GM19328 (cell line): Measurements from ENCODE around the gene CLEC16A.

ENCODE experiments used
- ATAC-seq: cut with Tn5 transposase; IDR thresholded peaks from one replicate; pipeline ENCODE4 v1.9.1; 2021; ENCODE audit warnings: mild to moderate bottlenecking, moderate library complexity; ENCODE audit not compliant: unreplicated experiment

CLEC16A gene

DNA sequence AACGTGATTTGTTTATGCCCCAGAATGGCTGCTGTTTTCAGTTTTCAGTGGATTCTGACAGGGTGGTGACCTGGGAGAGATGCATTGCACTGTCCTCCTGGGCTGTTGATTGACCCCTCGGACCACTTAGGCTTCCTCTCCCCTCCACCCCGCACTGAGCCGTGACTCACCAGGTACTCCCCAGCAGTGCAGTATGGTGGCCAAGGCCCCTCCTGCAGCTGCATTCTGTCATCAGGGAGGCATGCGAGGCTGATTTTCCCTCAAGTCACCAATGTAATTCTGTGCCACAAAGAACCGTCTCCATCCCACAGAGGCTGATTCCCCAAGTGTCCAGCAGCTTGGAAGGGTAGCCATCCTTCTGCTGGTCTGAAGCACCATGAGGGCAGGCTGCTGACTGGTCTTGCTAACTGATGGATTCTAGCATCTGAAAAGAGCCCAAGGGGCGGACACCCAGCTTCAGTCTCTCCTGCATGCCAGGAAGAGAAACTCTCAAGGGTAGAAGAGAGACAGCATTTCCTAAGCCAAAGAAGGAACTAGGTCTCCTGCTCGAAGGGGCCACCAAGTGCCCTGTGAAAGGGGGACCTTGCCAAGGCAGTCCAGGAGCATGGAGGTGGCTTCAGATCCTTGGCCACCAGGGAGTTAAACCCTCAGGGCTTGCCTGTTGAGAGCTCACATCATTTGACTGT is 163.6 kb downstream of the CLEC16A start:
- no peak for ATAC-seq

DNA sequence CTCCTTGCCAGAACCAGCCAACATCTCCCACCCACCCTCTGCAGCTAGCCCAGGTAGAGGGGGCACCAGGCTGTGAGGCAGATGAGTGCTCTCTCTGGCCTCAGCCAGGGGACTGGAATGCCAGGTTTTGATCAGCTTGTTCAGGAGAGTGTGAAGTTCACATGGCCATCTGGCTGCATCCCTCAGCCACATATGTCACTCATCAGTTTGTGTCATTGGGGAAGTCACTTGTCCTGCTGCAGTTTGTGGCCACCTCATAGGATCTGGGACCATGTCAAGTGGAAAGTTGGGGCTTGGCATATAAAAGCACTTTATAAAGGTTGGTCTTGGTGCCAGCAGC is 164.1 kb downstream of the CLEC16A start:
- ATAC-seq: no peak

DNA sequence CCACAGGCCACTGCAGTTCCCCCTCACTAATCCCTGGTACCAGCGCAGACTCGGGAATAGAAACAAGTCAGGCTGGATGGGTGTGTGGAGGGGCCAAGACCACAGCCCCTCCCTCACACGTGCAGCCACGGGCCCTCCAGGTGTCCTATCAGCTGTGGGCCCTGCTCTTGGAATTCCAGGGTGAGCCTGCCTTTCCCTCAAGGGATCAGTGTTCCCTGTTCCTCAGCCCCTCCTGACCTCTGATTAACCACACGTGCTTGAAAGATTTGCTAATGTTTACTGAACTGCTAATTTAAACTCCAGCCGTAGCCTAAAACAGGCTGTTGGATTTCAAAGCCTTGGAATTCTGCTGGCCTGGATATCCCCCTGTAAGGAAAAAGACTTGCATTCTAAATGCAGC is 165.2 kb downstream of the CLEC16A start:
- ATAC-seq: no peak

DNA sequence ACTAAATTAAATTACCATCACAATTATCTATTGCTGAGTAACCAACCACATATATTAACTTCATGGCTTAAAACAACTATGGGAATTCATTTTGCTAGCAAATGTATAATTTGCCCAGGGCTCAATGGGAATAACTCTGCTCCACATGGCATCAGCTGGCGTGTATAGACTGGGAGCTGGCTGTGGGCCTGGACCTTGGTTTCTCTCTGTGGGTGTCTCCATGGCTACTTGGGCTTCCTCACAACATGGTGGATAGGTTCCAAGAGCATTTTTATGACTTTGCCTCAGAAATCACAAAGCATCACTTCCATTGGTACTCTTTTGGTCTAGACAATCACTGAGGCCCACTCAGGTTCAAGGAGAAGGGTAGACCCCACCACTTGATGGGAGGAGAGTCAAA is 166.8 kb downstream of the CLEC16A start:
- ATAC-seq: no peak

DNA sequence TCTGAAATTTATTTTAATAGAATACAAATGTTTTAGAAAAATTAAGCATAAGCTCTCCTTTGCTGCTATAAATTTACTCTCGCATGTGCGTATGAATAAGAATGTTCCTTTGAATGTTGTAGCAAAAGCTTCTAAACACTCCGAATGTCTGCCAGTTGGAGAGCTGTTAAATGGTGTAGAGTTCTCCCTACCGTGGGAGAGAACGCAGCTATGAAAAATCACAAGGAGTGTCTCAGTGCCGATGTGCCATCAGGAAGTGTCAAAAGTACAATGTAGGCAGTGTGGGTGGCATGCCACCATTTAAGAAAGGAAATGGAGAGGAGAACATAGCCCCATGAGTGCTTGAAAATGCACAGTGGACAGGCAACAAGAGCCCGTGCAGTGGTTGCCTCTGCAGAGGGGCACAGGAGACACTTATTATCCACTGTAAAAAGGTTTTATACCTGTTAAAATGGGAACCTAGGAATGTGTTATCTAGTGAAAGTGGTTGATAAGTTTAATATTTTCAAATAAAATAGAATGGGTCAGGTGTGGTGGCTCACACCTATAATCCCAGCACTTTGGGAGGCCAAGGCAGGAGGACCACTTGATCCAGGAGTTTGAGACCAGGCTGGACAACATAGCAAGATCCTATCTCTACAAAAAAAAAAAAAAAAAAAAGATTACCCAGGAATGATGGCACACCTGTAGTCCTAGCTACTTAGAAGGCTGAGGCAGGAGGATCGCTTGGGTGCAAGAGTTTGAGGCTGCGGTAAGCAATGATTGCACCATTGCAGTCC is 167.7 kb downstream of the CLEC16A start:
- ATAC-seq: no peak

DNA sequence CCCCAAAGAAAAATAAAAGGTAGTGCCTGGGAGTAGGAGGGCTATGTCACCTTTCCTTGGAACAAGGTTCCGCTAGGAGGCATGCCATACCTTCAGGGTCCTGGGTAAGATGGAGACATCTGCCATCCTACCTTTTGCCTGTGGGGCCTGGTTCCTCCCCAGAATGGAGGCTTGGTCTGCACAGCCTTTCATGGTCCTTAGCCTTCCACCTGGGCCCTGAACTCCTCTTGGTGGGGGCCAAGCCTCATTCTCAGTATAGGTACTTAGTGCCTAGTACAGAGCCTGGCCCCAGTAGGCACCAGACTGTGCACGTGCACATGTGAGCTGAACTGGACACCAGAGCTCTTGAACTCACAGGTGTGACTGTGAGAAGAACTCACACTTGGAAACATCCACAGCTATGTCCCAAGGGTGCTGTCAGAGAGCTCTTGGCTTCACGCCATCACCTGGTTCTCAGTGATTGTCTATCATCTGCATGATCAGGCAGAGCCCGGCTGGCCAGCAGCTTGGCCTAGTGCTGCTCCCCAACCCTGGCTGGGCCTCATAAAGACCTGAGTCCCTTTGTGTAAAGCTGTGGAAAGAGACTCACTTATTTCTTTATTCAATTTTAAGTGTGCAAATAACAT is 168.5 kb downstream of the CLEC16A start:
- ATAC-seq: no peak

DNA sequence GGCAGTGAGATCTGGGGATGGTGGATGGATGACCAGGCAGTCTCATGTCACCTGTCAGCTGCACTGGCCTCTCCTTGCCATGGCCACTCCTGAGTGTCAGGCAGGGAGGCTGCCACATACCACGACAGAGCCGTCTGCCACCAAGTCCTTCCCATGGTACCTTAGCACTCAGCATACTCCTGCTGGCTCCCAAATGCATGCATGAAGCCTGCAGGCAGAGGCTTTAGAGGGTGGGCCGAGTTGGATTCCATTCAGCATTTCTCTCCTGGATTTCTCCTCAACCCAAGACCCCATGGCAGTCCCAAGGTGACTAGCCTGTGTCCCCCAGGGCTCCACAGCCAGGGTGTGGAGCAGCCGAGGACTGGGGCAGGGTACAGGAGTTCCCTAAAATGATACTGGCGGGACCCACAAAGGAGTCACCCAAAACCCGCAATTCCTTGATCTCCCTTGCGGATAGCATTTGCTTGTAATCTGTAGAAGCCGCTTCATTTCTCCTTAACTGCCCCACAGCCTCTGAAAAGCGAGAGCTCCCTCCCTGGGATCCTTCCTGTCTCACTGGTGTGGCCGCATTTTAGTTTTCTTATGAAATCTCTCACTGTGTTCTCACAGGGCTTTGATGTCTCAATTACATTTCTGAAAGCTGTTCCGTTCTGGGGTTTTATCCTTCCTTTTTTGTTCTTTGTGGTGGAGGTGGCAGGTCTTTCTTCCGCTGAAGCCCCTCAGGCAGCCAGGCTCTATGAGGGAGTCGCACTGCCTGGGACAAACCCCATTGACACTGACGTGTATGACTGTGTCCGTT is 170.2 kb downstream of the CLEC16A start:
- no peak for ATAC-seq

DNA sequence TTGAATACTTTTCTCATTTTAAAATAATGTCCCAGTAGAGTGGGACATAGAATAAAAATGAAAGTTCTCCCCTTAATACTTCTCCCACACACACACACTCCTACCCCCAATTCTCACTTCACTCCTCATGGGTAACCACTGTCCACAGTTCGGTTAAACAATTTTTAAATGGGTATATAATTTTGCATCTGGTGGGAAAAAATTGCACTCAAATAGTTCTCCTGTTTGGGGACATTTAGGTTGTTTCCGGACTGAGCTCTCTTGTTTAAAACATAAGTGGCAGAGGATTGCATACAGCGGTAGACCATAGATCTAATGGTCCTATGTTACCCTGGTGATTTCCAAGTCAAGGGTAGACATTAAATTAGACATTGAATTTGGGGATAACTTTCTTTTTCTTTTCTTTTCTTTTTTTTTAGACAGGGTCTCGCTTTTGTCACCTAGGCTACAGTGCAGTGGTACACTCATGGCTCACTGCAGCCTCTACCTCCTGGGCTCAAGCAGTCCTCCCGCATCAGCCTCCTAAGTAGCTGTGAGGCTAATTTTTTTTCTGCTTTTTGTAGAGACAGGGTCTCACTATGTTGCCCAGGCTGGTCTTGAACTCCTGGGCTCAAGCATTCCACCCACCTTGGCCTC is 173.3 kb downstream of the CLEC16A start:
- ATAC-seq: no peak

DNA sequence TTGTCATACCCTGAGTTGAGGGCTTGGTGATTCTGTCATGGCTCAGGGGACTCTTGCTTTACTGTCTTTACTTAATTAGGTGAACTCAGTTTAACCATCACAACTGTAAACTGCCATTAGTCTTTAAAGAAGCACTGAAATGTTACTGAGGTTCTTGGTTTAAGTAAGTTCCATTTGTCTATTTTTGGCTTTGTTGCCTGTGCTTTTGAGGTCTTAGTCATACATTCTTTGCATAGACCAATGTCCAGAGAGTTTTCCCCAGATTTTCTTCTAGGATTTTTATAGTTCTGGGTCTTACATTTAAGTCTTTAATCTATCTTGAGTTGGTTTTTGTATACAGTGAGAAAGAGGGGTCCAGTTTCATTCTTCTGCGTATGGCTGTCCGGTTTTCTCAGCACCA is 174.1 kb downstream of the CLEC16A start:
- ATAC-seq: no peak

DNA sequence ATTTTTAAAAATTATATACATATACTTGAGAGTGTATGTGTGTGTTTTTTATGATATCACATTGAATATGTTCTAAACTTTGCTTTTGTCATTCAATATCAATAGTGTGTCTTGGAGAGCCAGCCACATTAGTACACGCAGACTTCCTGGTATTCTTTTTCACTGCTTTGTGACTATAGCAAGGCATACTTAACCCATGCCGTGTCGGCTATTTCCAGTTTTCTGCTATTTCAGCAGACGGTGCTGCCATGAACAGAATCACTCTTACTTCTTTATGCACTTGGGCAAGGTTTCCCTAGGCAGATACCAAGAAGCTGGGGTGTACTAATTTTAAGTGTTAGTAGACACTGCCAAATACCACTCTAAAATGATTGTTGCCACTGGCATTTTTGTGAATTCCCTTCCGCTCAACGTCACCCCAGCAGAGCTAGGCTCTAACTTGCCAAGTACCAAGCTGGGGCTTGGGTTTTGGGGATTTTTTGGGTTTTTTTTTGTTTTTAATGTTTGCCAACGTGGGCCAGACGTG is 176.8 kb downstream of the CLEC16A start:
- ATAC-seq: no peak

DNA sequence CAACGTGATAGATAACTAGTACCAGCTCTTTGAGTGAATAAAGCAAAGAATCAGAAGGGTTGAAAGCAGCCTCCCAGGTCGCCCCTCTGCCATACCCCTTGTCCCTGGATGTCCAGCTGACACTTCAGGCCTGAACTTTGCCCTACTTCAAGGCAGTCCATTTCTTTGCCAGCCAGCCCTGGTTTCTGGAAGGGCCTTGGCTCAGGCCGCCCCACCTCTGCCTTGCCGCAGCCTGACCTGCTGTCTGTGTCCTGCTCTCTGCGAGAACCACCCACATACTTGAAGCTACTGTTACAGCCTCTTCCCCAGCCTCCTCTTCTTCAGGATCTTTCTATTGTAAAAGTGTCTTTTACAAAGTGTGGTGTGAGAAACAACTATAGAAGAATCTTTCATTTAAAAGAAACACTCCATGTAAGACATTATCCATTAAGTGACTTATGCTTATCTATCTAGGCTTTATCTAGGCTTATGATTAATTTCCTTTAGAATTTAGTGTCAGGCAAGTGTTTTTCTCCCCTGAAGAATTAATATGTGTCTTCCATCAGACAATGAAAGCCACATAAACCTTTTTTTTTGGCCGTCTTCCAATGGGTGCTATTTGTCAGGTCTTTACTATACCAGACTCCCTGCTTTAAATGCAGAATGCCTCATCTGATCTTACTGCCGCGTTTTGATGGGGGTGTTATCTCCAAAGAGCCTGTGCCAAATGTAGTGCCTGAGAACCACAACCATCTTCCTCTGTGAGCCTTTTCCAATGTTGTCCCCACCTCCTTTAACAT is 177.7 kb downstream of the CLEC16A start:
- ATAC-seq: no peak

DNA sequence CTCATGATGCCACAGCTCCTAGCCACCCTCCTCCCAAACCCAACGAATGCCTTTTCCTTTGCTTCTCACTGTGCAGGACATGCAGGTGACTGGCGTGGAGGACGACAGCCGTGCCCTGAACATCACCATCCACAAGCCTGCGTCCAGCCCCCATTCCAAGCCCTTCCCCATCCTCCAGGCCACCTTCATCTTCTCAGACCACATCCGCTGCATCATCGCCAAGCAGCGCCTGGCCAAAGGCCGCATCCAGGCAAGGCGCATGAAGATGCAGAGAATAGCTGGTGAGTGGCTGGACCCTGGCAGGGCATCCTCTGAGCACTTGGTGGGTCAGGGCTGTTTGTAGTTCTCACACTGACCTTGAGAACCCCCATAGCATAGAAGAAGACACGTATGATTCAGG is 179.3 kb downstream of the CLEC16A start:
- ATAC-seq: no peak

DNA sequence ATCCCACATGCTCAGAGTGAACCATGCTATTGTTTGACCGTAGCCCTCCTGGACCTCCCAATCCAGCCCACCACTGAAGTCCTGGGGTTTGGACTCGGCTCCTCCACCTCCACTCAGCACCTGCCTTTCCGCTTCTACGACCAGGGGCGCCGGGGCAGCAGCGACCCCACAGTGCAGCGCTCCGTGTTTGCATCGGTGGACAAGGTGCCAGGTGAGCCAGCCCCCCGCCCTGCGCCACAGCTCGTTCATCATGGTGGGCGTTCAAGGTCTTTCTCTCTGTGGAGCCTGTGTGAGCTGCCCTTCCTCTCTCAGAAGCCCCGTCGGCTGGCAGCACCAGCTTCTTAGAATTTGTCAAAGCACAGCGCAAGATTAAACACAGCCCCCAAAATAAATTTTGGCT is 181.6 kb downstream of the CLEC16A start:
- no peak for ATAC-seq

DNA sequence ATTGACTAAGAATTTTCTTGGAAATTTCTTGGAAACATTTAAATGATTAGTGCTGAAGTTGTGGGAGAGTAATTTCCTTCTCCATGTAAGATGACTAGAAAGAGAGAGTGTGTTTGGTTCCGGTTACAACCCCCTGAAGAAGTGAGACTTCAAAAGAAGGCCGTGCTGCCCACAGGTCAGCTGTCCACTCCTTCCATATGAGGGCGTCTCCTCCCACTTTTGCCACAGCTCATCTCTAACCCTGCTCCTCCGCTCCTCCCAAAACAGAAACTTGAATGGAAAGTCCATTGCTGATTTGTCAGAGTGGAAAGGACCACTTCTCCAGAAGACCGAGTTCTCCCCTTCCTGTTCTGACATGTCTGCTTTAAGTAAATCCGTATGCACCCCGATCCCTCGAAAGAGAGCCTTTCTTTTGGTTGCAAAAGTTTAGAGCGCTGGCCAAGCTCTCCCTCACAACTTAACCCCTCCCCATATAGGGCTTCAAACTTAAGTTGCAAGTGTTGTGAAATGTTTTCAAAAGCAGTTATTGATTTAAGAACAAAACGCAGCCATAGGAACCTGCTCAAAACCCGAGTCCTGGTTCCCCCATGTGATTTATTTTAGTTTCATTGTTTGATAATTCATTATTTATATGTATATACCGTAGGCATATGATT is 182.2 kb downstream of the CLEC16A start:
- ATAC-seq: no peak

DNA sequence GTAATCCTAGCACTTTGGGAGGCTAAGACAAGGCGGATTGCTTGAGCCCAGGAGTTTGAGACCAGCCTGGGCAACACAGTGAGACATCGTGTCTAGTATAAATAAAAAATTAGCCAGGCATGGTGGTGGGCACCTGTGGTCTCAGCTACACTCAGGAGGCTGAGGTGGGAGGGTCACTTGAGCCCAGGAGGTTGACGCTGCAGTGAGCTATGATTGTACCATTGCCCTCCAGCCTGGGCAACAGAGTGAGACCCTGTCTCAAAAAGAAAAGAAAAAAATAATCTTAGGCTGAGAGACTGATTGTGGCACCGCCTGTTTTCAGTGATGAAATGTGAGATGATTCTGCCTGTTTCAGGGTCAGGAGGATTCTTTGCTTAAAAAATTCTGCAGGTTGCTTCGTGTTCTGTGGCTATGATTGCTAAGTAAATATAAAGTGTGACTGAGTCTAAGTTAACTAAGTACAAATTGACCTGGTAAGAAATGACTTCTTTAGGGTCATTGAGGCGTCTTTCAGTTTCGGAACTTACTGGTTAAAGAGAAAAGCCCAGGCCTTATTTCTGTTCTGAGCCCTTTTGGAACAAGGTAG is 183.3 kb downstream of the CLEC16A start:
- no peak for ATAC-seq

DNA sequence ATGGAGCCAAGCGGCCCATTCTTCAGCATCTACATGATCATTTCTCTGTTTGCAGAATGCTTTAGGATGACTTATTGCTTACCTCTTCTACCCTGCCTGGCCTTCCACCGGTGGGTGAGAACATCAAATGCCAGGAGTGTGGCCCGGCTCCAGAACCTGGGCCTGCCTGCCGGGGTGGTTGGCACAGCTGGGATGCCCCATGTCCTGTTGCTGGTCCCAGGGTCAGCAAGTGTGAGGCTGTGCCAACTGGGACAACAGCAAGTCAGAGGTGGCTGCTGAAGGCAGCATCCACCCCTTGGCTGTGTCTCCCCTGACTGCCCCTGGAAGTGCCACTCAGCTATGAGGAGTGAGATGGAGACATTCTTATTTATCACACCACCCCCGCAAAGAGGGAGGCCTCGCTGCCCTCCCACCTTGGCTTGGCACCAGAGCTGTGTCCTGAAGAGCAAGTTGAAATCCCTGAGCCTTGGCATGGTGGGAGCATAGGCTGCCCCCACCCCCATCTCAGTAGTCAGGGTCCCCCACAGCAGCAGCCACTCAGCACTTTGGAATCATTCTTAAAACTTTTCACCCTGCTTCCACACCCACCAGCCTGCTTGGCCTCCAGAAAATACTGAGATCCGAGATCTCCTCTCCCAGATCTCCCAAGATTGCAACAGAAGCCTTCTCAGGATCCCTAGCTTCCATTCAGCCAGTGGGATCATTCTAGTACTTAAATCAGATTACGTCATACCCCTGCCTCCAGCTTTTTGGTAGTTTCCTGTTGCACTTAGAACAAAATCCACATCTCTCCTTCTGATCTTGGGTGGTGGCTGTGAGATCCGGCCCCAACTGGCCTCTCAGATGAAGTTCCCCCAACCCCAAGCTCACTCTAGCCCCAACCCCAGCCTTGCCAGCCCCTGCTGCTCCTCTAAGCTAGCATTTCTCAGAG is 184.1 kb downstream of the CLEC16A start:
- no peak for ATAC-seq

DNA sequence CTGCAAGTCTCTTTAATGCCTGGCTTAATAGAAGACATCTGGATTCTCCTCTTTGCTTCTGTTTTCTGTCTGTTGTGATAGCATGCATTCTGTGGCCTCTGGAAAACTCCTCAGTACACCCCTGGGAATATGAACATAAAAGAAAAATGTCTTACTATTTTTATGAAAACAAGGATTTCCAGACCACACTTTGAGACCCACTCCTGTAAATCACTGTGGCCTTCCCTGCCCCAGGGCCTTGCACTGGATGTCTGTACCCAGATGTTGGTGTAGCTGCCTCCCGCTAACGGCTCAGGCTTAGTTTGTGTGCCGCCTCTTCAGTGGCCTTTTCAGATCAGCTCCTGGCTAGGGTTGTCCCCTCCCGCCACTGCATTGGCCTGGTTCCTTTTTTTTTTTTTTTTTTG is 185.0 kb downstream of the CLEC16A start:
- no peak for ATAC-seq
